SU-DHL-6 (cell line): Measurements from ENCODE around the gene SKA1.

Source experiments
- H2AFZ ChIP-seq: fragments of 200-600 bp; sonication (generic); 2 replicates; pipeline ENCODE4 v1.6.1; 2014; ENCODE audit warnings: low read depth, mild to moderate bottlenecking, moderate library complexity, mixed read lengths, antibody characterized with exemption, low read length; ENCODE audit not compliant: severe bottlenecking
- H3F3A ChIP-seq: fragments of 200-600 bp; shearing (Covaris generic); 2 replicates; pipeline ENCODE4 v1.6.0; 2016; ENCODE audit warnings: antibody characterized with exemption, mild to moderate bottlenecking; ENCODE audit not compliant: insufficient read depth
- H3K27ac ChIP-seq: fragments of 200-600 bp; sonication (generic); 2 replicates; pipeline ENCODE4 v1.5.1; 2016; ENCODE audit warnings: low read depth, mild to moderate bottlenecking, low read length, moderate library complexity, mixed read lengths
- H3K27me3 ChIP-seq: fragments of 200-600 bp; sonication (generic), shearing (Covaris generic); 2 replicates; pipeline ENCODE4 v1.6.0; 2014; ENCODE audit warnings: mild to moderate bottlenecking, low read length
- H3K36me3 ChIP-seq: fragments of 200-600 bp; sonication (generic); 2 replicates; pipeline ENCODE4 v1.6.1; 2014; ENCODE audit warnings: mild to moderate bottlenecking, low read length, mixed read lengths
- H3K4me2 ChIP-seq: fragments of 300-600, 200-600 bp; shearing (Covaris generic), sonication (generic); 2 replicates; pipeline ENCODE4 v1.6.0; 2014; ENCODE audit warnings: low read length, low read depth, mild to moderate bottlenecking; ENCODE audit not compliant: poor library complexity, severe bottlenecking
- H3K4me3 ChIP-seq: fragments of 200-600 bp; sonication (generic); 2 replicates; pipeline ENCODE4 v1.5.1; 2014; ENCODE audit warnings: antibody characterized with exemption, low read length, mild to moderate bottlenecking, mixed read lengths; ENCODE audit not compliant: insufficient read depth, poor library complexity, severe bottlenecking
- H3K79me2 ChIP-seq: fragments of 200-600 bp; sonication (generic); 2 replicates; pipeline ENCODE4 v1.6.1; 2014; ENCODE audit warnings: mild to moderate bottlenecking, low read length, moderate library complexity; ENCODE audit not compliant: insufficient read depth
- H3K9ac ChIP-seq: fragments of 200-600 bp; sonication (generic); 2 replicates; pipeline ENCODE4 v1.7.0; 2014; ENCODE audit warnings: mild to moderate bottlenecking, low read length
- H3K9me2 ChIP-seq: fragments of 200-600 bp; sonication (generic); replicated peaks from 2 replicates; pipeline ENCODE4 v1.6.1; 2014; ENCODE audit warnings: low read length; ENCODE audit not compliant: insufficient read depth
- H3K9me3 ChIP-seq: fragments of 200-600 bp; sonication (generic); 2 replicates; pipeline ENCODE4 v1.6.1; 2014; ENCODE audit warnings: low read length, mixed read lengths; ENCODE audit not compliant: insufficient read depth
- H4K20me1 ChIP-seq: fragments of 200-600 bp; sonication (generic); 2 replicates; pipeline ENCODE4 v1.6.1; 2014; ENCODE audit warnings: low read depth, mild to moderate bottlenecking, antibody characterized with exemption, low read length, moderate library complexity, mixed read lengths
- EZH2phosphoT487 ChIP-seq: fragments of 200-600 bp; sonication (generic), shearing (Covaris generic); conservative IDR thresholded peaks from 2 replicates; pipeline ENCODE4 v1.6.1; 2018; ENCODE audit warnings: mild to moderate bottlenecking, antibody characterized with exemption, low read length, moderate library complexity, mixed read lengths
- TF ChIP-seq, protein P1 (sequence below): fragments of 200-600 bp; sonication (generic); IDR thresholded peaks from one replicate; pipeline ENCODE4 v1.5.1; 2017; ENCODE audit warnings: antibody characterized with exemption, mild to moderate bottlenecking, low read length, moderate library complexity; ENCODE audit not compliant: insufficient read depth, poor library complexity, severe bottlenecking

The SKA1 gene

DNA sequence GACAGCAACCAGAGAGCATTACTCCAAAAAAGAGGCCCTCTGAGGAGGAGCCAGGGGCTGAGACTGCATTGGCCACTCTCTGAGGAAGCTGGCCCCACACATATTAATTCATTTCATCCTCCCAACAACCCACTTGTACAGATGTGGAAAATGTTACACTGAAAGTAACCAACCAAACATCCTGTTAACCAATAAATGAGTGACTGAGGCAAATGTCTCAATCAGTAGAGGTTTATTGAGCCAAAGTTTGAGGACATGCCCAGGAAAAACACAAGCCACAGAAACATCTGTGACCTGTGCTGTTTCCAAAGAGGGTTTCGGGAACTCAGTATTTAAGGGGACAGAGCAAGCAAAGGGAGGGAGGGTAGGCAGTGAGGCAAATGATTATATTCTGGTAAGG lies 53.0 kb downstream of the SKA1 start:
- Histone ChIP-seq H3K79me2 (no peaks in the 10 kb centered on the region), H3K36me3 (no peaks in the 10 kb centered on the region), H3K4me3 (no peak overlapping the region), H3K9me3 (peaks cover 5% of the 10 kb centered on the region; the same call in 1 of the 2 replicates), H3K27ac (no peak overlapping the region), H3K4me2 (no peak overlapping the region), H4K20me1 (no peaks in the 10 kb centered on the region), H3K9ac (no peak overlapping the region), H2AFZ (no peak overlapping the region), H3K9me2 (no peaks in the 10 kb centered on the region), H3K27me3 (no peaks in the 10 kb centered on the region), H3F3A (no peaks in the 10 kb centered on the region)
- TF ChIP-seq EZH2phosphoT487 = no peak
- TF ChIP-seq, protein P1, sequence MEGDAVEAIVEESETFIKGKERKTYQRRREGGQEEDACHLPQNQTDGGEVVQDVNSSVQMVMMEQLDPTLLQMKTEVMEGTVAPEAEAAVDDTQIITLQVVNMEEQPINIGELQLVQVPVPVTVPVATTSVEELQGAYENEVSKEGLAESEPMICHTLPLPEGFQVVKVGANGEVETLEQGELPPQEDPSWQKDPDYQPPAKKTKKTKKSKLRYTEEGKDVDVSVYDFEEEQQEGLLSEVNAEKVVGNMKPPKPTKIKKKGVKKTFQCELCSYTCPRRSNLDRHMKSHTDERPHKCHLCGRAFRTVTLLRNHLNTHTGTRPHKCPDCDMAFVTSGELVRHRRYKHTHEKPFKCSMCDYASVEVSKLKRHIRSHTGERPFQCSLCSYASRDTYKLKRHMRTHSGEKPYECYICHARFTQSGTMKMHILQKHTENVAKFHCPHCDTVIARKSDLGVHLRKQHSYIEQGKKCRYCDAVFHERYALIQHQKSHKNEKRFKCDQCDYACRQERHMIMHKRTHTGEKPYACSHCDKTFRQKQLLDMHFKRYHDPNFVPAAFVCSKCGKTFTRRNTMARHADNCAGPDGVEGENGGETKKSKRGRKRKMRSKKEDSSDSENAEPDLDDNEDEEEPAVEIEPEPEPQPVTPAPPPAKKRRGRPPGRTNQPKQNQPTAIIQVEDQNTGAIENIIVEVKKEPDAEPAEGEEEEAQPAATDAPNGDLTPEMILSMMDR = no peak

DNA sequence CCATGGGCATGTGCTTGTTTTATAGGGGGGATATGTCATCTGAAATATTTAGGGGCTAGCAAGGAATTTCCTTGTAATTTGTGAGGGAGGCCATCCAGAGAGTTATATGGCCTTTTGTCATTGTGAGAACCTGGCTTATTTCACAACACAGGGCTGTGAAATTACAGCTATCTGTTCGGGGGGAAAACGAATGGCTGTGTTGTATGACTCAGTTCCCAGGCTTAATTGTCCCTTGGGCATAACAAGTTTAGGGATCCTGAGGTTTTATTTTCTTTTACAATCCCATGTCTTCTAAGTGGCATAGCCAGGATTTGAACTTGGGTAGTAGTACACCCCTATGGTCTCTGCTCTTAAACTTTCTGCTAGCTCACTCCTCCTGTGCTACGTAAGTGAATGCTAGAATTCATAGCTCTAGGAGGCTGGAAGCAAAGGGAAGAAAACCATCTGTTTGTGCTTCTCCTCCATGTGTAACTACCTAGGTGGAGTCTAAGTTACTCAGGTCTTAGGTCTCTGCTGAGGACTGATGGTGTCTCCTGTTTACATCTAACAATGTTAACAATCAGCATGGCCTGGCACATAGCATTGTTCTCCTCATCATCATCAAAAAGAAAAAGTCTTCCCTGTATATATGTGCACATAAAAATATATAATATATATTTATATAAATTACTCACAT lies 53.8 kb downstream of the SKA1 start:
- no peaks in the 10 kb centered on the region for H4K20me1 ChIP-seq
- no peaks in the 10 kb centered on the region for H3K27me3 ChIP-seq
- H3K4me3 ChIP-seq = no peak overlapping the region
- H3F3A ChIP-seq = no peaks in the 10 kb centered on the region
- no peak overlapping the region for H3K4me2 ChIP-seq
- no peak overlapping the region for H2AFZ ChIP-seq
- TF ChIP-seq, protein P1 = no peak
- TF ChIP-seq EZH2phosphoT487 = no peak
- no peaks in the 10 kb centered on the region for H3K36me3 ChIP-seq
- peaks cover 5% of the 10 kb centered on the region; the same call in 1 of the 2 replicates for H3K9me3 ChIP-seq
- H3K27ac ChIP-seq = no peak overlapping the region
- no peaks in the 10 kb centered on the region for H3K79me2 ChIP-seq
- H3K9me2 ChIP-seq = no peaks in the 10 kb centered on the region
- H3K9ac ChIP-seq = no peak overlapping the region

DNA sequence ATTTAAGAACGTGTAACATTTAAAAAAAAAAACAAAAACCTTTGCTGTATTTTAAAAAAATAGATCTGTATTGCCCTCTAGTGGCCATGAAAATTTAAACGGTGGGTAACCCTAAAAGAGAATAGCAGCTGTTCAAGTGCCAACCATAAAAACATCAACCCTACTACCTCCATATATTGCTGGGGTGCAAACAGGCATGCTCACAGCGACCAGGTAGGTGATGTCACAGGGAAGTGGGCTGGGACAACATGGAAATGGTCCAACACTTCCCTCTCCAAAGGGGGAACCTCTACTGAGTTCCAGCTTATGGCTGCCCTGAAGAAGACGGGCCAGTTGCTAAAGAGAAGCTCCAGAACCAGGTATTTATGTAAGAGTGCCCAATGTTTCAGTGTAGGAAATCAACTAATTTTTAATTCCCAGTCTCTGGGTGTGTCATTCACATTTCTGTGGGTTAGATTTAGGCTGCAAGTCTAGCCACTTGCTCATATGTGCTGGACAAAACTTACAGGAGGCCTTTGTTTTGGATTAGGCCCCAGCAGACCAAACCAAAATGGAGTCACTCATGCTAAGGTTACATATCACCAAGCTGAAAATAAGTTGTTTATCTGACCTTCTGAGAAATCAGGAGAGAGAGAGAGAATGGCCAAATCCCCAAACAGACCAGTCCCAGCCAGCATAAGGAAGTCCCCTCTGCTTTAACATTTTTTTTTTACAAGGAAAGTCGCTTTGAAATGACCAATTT lies 54.5 kb downstream of the SKA1 start:
- H3K9ac ChIP-seq = no peak overlapping the region
- TF ChIP-seq EZH2phosphoT487 = no peak
- TF ChIP-seq, protein P1 = peak; percentile 61
- H3K79me2 ChIP-seq = no peaks in the 10 kb centered on the region
- H3K9me2 ChIP-seq = no peaks in the 10 kb centered on the region
- no peaks in the 10 kb centered on the region for H3K36me3 ChIP-seq
- H3K27ac ChIP-seq = no peak overlapping the region
- no peaks in the 10 kb centered on the region for H4K20me1 ChIP-seq
- H3K4me2 ChIP-seq = no peak overlapping the region
- no peak overlapping the region for H3K4me3 ChIP-seq
- H3K27me3 ChIP-seq = no peaks in the 10 kb centered on the region
- H2AFZ ChIP-seq = no peak overlapping the region
- no peaks in the 10 kb centered on the region for H3F3A ChIP-seq
- H3K9me3 ChIP-seq = peaks cover 5% of the 10 kb centered on the region; the same call in 1 of the 2 replicates
